CD4-positive, alpha-beta T cell treated with Interleukin-17A for 4 hours (primary cell): Measurements from ENCODE around the gene RNF166.

ENCODE experiments used
- DNase-seq: peaks from one replicate; pipeline ENCODE4 v3.0.0-alpha.2; 2020; ENCODE audit warnings: mixed read lengths

The RNF166 gene

GRCh38 chr16:88739139-88739976 lies 33.1 kb upstream of the RNF166 start:
- no peak for DNase-seq

- no peak for DNase-seq
Observed at GRCh38 chr16:88738151-88739084, 32.2 kb upstream of the RNF166 start.

- peak; percentile 82 for DNase-seq
Observed at GRCh38 chr16:88737298-88738150, 31.3 kb upstream of the RNF166 start.

GRCh38 chr16:88736496-88736895 lies 30.3 kb upstream of the RNF166 start:
- no peak for DNase-seq

- no peak for DNase-seq
Observed at GRCh38 chr16:88736088-88736487, 29.9 kb upstream of the RNF166 start.

- DNase-seq = no peak
Observed at GRCh38 chr16:88735616-88736015, 29.4 kb upstream of the RNF166 start.

GRCh38 chr16:88735121-88735520 lies 28.9 kb upstream of the RNF166 start:
- no peak for DNase-seq

- no peak for DNase-seq
Observed at GRCh38 chr16:88734361-88734728, 28.1 kb upstream of the RNF166 start.

GRCh38 chr16:88733630-88734360 lies 27.6 kb upstream of the RNF166 start:
- no peak for DNase-seq

GRCh38 chr16:88732961-88733294 lies 26.7 kb upstream of the RNF166 start:
- no peak for DNase-seq

GRCh38 chr16:88732172-88732960 lies 26.2 kb upstream of the RNF166 start:
- DNase-seq = no peak

GRCh38 chr16:88731699-88732098 lies 25.5 kb upstream of the RNF166 start:
- no peak for DNase-seq

- no peak for DNase-seq
Observed at GRCh38 chr16:88730632-88731607, 24.7 kb upstream of the RNF166 start.

- no peak for DNase-seq
Observed at GRCh38 chr16:88727871-88728270, 21.7 kb upstream of the RNF166 start.

- DNase-seq = no peak
Observed at GRCh38 chr16:88726981-88727380, 20.8 kb upstream of the RNF166 start.

GRCh38 chr16:88726408-88726749 lies 20.2 kb upstream of the RNF166 start:
- no peak for DNase-seq

GRCh38 chr16:88725609-88726407 lies 19.6 kb upstream of the RNF166 start:
- DNase-seq = no peak

GRCh38 chr16:88724855-88725555 lies 18.8 kb upstream of the RNF166 start:
- no peak for DNase-seq

GRCh38 chr16:88723911-88724310 lies 17.7 kb upstream of the RNF166 start:
- no peak for DNase-seq
